K562 (cell line): ENCODE results near the gene OLFML3. TPM values are rescaled to one million over a fixed set of nuclear protein-coding genes. Genes with fewer than 3 reads are reported as not detected.

Experiments used
- HDAC1 ChIP-seq, 2 experiments: fragments of 450-650 bp; IDR thresholded peaks; 2 replicates each; pipeline ENCODE4 v1.6.1; 2016 to 2017; ENCODE audit warnings: inconsistent platforms in 1 of 2, mild to moderate bottlenecking in 1 of 2, moderate library complexity in 1 of 2
- MTA1 ChIP-seq: fragments of 450-650 bp; IDR thresholded peaks from 2 replicates; pipeline ENCODE4 v1.6.1; 2017; ENCODE audit warnings: borderline replicate concordance
- PML ChIP-seq: IDR thresholded peaks from 2 replicates; pipeline ENCODE4 v1.6.1; 2012; ENCODE audit warnings: low read length, inconsistent platforms
- RFX1 ChIP-seq: fragments of 450-650 bp; IDR thresholded peaks from 2 replicates; pipeline ENCODE4 v1.6.1; 2016; ENCODE audit warnings: mild to moderate bottlenecking, moderate library complexity
- YY1 ChIP-seq, 3 experiments: IDR thresholded peaks; 2 replicates each; pipeline ENCODE4 v1.6.1; 2011; ENCODE audit warnings: low read length in 2 of 3, mild to moderate bottlenecking in 2 of 3, moderate library complexity in 2 of 3, borderline replicate concordance in 1 of 3, control low read depth in 1 of 3, low read depth in 1 of 3; ENCODE audit not compliant: insufficient read depth in 3 of 3, insufficient replicate concordance in 2 of 3, control insufficient read depth in 1 of 3, insufficient read length in 1 of 3; ENCODE audit errors: extremely low read depth in 1 of 3
- ZNF134 ChIP-seq: fragments of 250-450 bp; sonication (Bioruptor Pico); conservative IDR thresholded peaks from 2 replicates; pipeline ENCODE4 v1.4.0; 2020
- ZNF282 ChIP-seq: sonication (generic); formaldehyde crosslinking; IDR thresholded peaks from 2 replicates; pipeline ENCODE4 v1.8.1; 2023; ENCODE audit warnings: missing genetic modification reagents
- polyA plus RNA-seq, 8 experiments: library from polyadenylated mRNA; depleted of rRNA in 4 of 8; stranded (reverse) in 5 of 8; unstranded in 3 of 8; fragments of >200 nt; fragmentation: Nextera tagmentation in 2 of 8; fragmentation: Illumina TruSeq in 1 of 8; extraction: Ambion mirVana in 2 of 8; extraction: Trizol in 1 of 8; gene quantifications; 2 replicates each; pipeline versions ENCODE4 v1.2.1 to v1.2.3, GENCODE V29; 2011 to 2014; ENCODE audit warnings: inconsistent platforms in 1 of 8, missing spikeins in 1 of 8
- total RNA-seq, 7 experiments: library from RNA; depleted of rRNA in 6 of 7; stranded (reverse); fragments of >200 nt in 6 of 7; fragmentation: Illumina TruSeq in 2 of 7; extraction: Trizol in 2 of 7; gene quantifications; 2 replicates each; pipeline versions ENCODE4 v1.2.1 to v1.2.3, GENCODE V29; 2011 to 2021; ENCODE audit warnings: low replicate concordance in 1 of 7
- TF ChIP-seq, protein P1 (sequence below): fragments of 450-650 bp; IDR thresholded peaks from 2 replicates; pipeline ENCODE4 v1.7.1; 2018; ENCODE audit warnings: mild to moderate bottlenecking, low read depth; ENCODE audit not compliant: partially characterized antibody
- TF ChIP-seq, protein P2 (sequence below), 2 experiments: fragments of 450-650 bp in 1 of 2; sonication (generic) in 1 of 2; formaldehyde crosslinking; conservative IDR thresholded peaks; 2 replicates each; pipeline versions ENCODE4 v1.4.0 to v1.8.1; 2020 to 2022; ENCODE audit warnings: mild to moderate bottlenecking in 1 of 2, missing genetic modification reagents in 1 of 2
- TF ChIP-seq, protein P3 (sequence below), 2 experiments: fragments of 450-650 bp in 1 of 2; sonication (generic) in 1 of 2; formaldehyde crosslinking in 1 of 2; IDR thresholded peaks; 2 replicates each; pipeline versions ENCODE4 v1.7.1 to v1.9.0; 2016 to 2022; ENCODE audit warnings: inconsistent platforms in 1 of 2, mild to moderate bottlenecking in 1 of 2, missing genetic modification reagents in 1 of 2
- TF ChIP-seq, protein P4 (sequence below): fragments of 450-650 bp; formaldehyde crosslinking; IDR thresholded peaks from 2 replicates; pipeline ENCODE4 v1.4.0; 2020; ENCODE audit warnings: mild to moderate bottlenecking, moderate library complexity

Gene OLFML3
- total and polyA plus RNA-seq, 9 of the 15 experiments (the other 6 are each of a cell fraction or from before 2014, with no cell fraction given) = 0.07 to 0.13 (median 0.07) TPM; not detected in 6

DNA sequence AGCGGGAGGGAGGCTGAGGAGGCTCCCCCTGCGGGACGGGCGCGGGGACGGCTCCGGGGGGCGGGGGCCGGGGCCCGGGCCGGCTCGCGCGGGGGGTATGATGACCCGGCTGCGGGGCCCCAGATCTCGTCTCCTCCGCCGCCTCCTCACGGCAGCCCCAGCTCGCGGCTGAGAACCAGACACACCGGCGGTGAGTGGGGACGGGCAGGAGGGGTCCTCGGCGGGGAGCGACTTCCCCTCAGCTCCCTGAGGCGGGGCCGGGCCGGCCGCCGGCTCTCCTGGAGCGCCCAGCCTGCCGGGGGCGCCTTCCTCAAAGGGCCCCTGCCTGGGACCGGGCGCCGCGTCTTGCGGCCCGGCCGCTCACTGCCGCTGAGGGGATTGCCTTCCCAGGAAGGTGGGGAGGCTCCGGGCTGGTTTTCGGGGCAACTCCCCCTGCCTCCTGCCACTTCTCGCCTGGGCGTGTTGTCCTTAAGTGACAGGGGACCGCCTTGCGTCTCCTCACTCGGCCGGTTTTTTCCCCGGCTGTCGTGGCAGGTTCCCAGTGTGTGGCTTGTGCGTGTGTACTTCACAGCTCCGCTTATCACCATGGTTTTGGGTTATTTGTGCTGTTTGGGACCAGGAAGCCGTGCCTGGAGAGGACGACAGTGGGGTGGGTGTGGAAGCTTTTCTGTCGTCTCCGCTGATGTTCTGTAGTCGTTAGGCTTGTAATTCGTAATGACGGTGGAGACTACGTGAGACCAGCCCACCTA lies 49.4 kb upstream of the OLFML3 start (continued):
- TF ChIP-seq, protein P1, sequence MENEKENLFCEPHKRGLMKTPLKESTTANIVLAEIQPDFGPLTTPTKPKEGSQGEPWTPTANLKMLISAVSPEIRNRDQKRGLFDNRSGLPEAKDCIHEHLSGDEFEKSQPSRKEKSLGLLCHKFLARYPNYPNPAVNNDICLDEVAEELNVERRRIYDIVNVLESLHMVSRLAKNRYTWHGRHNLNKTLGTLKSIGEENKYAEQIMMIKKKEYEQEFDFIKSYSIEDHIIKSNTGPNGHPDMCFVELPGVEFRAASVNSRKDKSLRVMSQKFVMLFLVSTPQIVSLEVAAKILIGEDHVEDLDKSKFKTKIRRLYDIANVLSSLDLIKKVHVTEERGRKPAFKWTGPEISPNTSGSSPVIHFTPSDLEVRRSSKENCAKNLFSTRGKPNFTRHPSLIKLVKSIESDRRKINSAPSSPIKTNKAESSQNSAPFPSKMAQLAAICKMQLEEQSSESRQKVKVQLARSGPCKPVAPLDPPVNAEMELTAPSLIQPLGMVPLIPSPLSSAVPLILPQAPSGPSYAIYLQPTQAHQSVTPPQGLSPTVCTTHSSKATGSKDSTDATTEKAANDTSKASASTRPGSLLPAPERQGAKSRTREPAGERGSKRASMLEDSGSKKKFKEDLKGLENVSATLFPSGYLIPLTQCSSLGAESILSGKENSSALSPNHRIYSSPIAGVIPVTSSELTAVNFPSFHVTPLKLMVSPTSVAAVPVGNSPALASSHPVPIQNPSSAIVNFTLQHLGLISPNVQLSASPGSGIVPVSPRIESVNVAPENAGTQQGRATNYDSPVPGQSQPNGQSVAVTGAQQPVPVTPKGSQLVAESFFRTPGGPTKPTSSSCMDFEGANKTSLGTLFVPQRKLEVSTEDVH = no peak
- TF ChIP-seq, protein P2, sequence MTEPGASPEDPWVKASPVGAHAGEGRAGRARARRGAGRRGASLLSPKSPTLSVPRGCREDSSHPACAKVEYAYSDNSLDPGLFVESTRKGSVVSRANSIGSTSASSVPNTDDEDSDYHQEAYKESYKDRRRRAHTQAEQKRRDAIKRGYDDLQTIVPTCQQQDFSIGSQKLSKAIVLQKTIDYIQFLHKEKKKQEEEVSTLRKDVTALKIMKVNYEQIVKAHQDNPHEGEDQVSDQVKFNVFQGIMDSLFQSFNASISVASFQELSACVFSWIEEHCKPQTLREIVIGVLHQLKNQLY (CRISPR knock-in tag; conservative IDR thresholded peaks at IDR 0.05) = no peak
- TF ChIP-seq, protein P3, sequence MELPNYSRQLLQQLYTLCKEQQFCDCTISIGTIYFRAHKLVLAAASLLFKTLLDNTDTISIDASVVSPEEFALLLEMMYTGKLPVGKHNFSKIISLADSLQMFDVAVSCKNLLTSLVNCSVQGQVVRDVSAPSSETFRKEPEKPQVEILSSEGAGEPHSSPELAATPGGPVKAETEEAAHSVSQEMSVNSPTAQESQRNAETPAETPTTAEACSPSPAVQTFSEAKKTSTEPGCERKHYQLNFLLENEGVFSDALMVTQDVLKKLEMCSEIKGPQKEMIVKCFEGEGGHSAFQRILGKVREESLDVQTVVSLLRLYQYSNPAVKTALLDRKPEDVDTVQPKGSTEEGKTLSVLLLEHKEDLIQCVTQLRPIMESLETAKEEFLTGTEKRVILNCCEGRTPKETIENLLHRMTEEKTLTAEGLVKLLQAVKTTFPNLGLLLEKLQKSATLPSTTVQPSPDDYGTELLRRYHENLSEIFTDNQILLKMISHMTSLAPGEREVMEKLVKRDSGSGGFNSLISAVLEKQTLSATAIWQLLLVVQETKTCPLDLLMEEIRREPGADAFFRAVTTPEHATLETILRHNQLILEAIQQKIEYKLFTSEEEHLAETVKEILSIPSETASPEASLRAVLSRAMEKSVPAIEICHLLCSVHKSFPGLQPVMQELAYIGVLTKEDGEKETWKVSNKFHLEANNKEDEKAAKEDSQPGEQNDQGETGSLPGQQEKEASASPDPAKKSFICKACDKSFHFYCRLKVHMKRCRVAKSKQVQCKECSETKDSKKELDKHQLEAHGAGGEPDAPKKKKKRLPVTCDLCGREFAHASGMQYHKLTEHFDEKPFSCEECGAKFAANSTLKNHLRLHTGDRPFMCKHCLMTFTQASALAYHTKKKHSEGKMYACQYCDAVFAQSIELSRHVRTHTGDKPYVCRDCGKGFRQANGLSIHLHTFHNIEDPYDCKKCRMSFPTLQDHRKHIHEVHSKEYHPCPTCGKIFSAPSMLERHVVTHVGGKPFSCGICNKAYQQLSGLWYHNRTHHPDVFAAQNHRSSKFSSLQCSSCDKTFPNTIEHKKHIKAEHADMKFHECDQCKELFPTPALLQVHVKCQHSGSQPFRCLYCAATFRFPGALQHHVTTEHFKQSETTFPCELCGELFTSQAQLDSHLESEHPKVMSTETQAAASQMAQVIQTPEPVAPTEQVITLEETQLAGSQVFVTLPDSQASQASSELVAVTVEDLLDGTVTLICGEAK (IDR thresholded peaks at IDR 0.05) = peak; percentile 29; the same call in 1 of the 2 replicates
- TF ChIP-seq, protein P3 (CRISPR knock-in tag; IDR thresholded peaks at IDR 0.05) = no peak
- peak in 1 of 2 experiments; percentile 79; a peak in 2 of 4 replicates for TF ChIP-seq HDAC1 (IDR thresholded peaks at IDR 0.05)
- TF ChIP-seq ZNF282 = no peak
- no peak for TF ChIP-seq RFX1
- no peak for TF ChIP-seq ZNF134 (CRISPR knock-in tag)
- peak in 1 of 3 experiments; percentile 30 for TF ChIP-seq YY1 (IDR thresholded peaks at IDR 0.05; ENCODE audit: borderline replicate concordance in 1 of 3, control insufficient read depth in 1 of 3, extremely low read depth in 1 of 3, insufficient read depth in 3 of 3, insufficient read length in 1 of 3, insufficient replicate concordance in 2 of 3, low read depth in 1 of 3, low read length in 2 of 3)
- TF ChIP-seq MTA1 = no peak
- no peak for TF ChIP-seq PML
- TF ChIP-seq, protein P4, sequence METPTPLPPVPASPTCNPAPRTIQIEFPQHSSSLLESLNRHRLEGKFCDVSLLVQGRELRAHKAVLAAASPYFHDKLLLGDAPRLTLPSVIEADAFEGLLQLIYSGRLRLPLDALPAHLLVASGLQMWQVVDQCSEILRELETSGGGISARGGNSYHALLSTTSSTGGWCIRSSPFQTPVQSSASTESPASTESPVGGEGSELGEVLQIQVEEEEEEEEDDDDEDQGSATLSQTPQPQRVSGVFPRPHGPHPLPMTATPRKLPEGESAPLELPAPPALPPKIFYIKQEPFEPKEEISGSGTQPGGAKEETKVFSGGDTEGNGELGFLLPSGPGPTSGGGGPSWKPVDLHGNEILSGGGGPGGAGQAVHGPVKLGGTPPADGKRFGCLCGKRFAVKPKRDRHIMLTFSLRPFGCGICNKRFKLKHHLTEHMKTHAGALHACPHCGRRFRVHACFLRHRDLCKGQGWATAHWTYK = peak; percentile 90
